Urinary bladder (tissue), 4 donors: Measurements from ENCODE around the gene XPO4. TPM values are rescaled to one million over a fixed set of nuclear protein-coding genes. Genes with fewer than 3 reads are reported as not detected.
A peak's percentile ranks its signal among the peaks of the same experiment; 100 is the strongest.
"Not testable (repeated sequence)": the region's sequence is repeated elsewhere in the genome, so short reads cannot be mapped to it uniquely, and the experiment has no call there.

ENCODE experiments used
- DNase-seq: peaks from one replicate; pipeline ENCODE4 v3.0.0-alpha.2; 2015; ENCODE audit errors: extremely low spot score
- H3K27ac ChIP-seq: one replicate; pipeline ENCODE4 v1.5.1; 2013; ENCODE audit warnings: low read depth, mild to moderate bottlenecking, moderate library complexity
- H3K36me3 ChIP-seq: one replicate; pipeline ENCODE4 v1.6.1; 2013; ENCODE audit warnings: mild to moderate bottlenecking, moderate library complexity; ENCODE audit not compliant: insufficient read depth
- H3K4me1 ChIP-seq: one replicate; pipeline ENCODE4 v1.6.1; 2013; ENCODE audit warnings: mild to moderate bottlenecking, moderate library complexity; ENCODE audit not compliant: insufficient read depth
- H3K4me3 ChIP-seq: one replicate; pipeline ENCODE4 v1.5.1; 2013; ENCODE audit warnings: low read depth, low read length
- WGBS: extraction: QIAGEN DNeasy Blood & Tissue Kit; methylation state at CpG from one replicate; pipeline ENCODE4 v1.1.7; 2013; 5-methylcytosine and 5-hydroxymethylcytosine counted together
- polyA plus RNA-seq: library from polyadenylated mRNA; stranded (reverse); fragments of 200-250 nt; gene quantifications from one replicate; pipeline ENCODE4 v1.2.3, GENCODE V29; 2013
- total RNA-seq: library from RNA; depleted of rRNA; stranded (reverse); fragments of >200 nt; gene quantifications from one replicate; pipeline ENCODE4 v1.2.3, GENCODE V29; 2014
- donor health status: healthy with polysubstance abuse.
- donor health status: healthy.

The XPO4 gene
- total and polyA plus RNA-seq, 2 donors, result 6.2 to 42.9 TPM

- Histone ChIP-seq H3K36me3 (peaks cover 1% of the 10 kb centered on the region), H3K4me3 (no peak overlapping the region), H3K4me1 (no peaks in the 10 kb centered on the region), H3K27ac (no peak overlapping the region)
- no peak for DNase-seq
- WGBS, result 68% methylated on average over 3 of the region's 3 CpGs
Observed at GRCh38 chr13:20873348-20873747, 29.2 kb downstream of the XPO4 start.

DNA sequence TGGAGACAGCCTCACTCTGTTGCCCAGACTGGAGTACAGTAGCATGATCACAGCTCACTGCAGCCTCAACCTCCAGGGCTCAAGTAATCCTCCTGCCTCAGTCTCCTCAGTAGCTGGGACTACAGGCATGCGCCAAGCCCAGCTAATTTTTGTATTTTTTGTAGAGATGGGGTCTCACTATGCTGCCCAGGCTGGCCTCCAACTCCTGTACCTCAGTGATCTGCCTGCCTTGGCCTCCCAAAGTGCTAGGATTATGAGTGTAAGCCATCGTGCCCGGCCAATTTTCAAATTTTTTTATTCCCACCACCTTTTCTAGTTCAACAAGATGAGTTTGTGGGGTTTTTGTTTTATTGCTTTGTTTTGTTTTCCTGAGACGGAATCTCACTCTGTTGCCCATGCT lies 31.7 kb downstream of the XPO4 start:
- no peak for DNase-seq
- 90% methylated on average over 4 of the region's 4 CpGs for WGBS
- no peaks in the 10 kb centered on the region for H3K36me3 ChIP-seq
- H3K27ac ChIP-seq, result no peak overlapping the region
- no peaks in the 10 kb centered on the region for H3K4me1 ChIP-seq
- H3K4me3 ChIP-seq, result no peak overlapping the region

GRCh38 chr13:20869540-20869939 lies 33.0 kb downstream of the XPO4 start:
- DNase-seq, result no peak

GRCh38 chr13:20867408-20867807 lies 35.1 kb downstream of the XPO4 start:
- H3K36me3 ChIP-seq, result no peaks in the 10 kb centered on the region
- H3K4me1 ChIP-seq, result no peaks in the 10 kb centered on the region
- no peak overlapping the region for H3K4me3 ChIP-seq
- no peak for DNase-seq
- 91% methylated on average over 3 of the region's 3 CpGs for WGBS
- no peak overlapping the region for H3K27ac ChIP-seq

More at GRCh38 chr13:20869540-20869939, 33.0 kb downstream of the XPO4 start:
- H3K4me1 ChIP-seq, result no peaks in the 10 kb centered on the region
- H3K27ac ChIP-seq, result no peak overlapping the region
- 65% methylated on average over 2 of the region's 2 CpGs for WGBS
- no peak overlapping the region for H3K4me3 ChIP-seq
- no peaks in the 10 kb centered on the region for H3K36me3 ChIP-seq

GRCh38 chr13:20861666-20862065 lies 40.9 kb downstream of the XPO4 start:
- 96% methylated on average over 6 of the region's 6 CpGs for WGBS
- not testable (repeated sequence) for H3K27ac ChIP-seq, H3K4me3 ChIP-seq, H3K4me1 ChIP-seq, H3K36me3 ChIP-seq, DNase-seq

DNA sequence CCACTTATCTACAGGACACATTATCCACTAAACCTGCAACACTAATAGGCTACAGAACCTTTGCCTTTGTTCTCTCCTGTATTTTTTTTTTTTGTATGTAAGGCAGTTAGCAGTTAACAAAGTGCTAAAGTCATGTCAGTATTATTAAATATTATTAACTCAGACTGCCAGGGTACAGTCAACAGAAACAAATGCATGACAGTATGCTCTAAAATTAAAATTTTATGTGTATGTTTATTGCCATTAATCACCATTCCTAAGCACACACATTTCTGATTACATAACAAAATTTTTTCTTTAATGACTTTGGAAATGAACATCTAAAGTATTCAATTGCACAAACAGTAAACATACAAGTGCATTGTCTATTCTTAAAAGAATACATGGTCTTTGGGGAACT lies 41.7 kb downstream of the XPO4 start:
- H3K36me3 ChIP-seq, result peaks cover 2% of the 10 kb centered on the region
- H3K4me1 ChIP-seq, result no peaks in the 10 kb centered on the region
- no peak for DNase-seq
- H3K4me3 ChIP-seq, result no peak overlapping the region
- no peak overlapping the region for H3K27ac ChIP-seq

DNA sequence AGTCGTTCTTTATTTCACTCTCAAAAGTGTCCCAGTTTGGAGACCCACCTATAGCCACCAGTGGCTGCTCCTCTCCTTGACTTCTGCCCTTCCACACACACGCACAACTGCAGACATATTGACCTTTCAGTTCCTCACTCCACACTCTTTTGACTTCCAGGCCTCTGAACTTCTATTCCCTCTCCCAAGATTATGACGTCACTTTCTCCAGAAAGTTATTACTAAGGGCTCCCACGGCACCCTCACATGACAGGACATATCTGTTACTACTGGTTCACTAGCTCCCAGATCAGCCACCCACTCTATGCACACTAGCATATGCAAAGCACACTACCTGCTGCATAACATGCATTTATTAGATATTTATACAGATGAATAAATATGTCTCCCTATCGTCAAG lies 45.9 kb downstream of the XPO4 start:
- no peak for DNase-seq
- WGBS, result 94% methylated on average over 5 of the region's 5 CpGs
- H3K4me1 ChIP-seq, result no peaks in the 10 kb centered on the region
- H3K36me3 ChIP-seq, result peaks cover 6% of the 10 kb centered on the region
- H3K27ac ChIP-seq, result no peak overlapping the region
- H3K4me3 ChIP-seq, result no peak overlapping the region

GRCh38 chr13:20851844-20852402 lies 50.6 kb downstream of the XPO4 start:
- no peaks in the 10 kb centered on the region for H3K4me1 ChIP-seq
- WGBS, result 96% methylated on average over 4 of the region's 4 CpGs
- H3K36me3 ChIP-seq, result peaks cover 4% of the 10 kb centered on the region
- H3K4me3 ChIP-seq, result no peak overlapping the region
- no peak overlapping the region for H3K27ac ChIP-seq
- DNase-seq, result no peak

GRCh38 chr13:20848944-20849343 lies 53.6 kb downstream of the XPO4 start:
- Histone ChIP-seq H3K4me3 (no peak overlapping the region), H3K4me1 (no peaks in the 10 kb centered on the region), H3K27ac (no peak overlapping the region), H3K36me3 (no peaks in the 10 kb centered on the region)
- DNase-seq, result no peak
- WGBS, result 25% methylated on average over 1 of the region's 1 CpG

DNA sequence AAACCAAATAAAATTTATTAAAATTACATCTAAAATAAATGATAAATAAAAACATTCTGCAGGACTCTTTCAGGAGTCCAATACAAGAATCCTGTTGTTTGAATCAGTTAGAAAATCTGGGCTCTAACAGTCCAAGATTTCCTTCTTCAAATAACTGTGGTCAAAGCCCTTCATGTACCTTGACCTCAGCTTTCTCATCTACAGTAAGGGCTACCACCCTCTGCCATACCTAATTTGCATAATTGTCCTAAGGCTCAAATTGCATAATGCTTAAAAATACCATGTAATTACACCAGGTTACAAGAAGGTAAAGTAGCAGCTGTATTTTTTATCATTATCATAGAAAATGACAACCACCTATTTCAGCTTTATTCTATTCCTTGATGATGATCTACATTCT lies 54.3 kb downstream of the XPO4 start:
- Histone ChIP-seq H3K27ac (no peak overlapping the region), H3K36me3 (no peaks in the 10 kb centered on the region), H3K4me1 (no peaks in the 10 kb centered on the region), H3K4me3 (no peak overlapping the region)
- DNase-seq, result no peak

DNA sequence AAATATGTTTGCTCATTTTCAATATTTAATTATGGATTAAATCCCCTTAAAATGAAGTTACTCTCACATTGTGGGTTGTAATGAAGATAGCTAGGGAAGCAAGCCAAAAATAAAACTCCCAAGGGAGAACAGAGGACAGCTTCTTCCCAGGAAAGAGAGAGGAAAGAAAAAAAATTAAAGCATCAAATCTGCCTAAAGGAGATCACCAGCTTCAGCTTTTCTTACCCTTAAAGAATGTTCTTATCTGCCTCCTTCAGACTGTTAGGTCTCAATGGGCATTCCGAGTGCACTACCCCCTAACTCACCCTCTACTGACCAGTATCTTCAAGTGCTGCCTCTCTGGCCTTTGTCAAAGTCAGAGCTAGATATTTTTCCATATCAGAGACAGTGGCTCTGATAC lies 55.2 kb downstream of the XPO4 start:
- no peaks in the 10 kb centered on the region for H3K36me3 ChIP-seq
- WGBS, result 67% methylated on average over 1 of the region's 1 CpG
- DNase-seq, result no peak
- H3K27ac ChIP-seq, result no peak overlapping the region
- no peaks in the 10 kb centered on the region for H3K4me1 ChIP-seq
- H3K4me3 ChIP-seq, result no peak overlapping the region

DNA sequence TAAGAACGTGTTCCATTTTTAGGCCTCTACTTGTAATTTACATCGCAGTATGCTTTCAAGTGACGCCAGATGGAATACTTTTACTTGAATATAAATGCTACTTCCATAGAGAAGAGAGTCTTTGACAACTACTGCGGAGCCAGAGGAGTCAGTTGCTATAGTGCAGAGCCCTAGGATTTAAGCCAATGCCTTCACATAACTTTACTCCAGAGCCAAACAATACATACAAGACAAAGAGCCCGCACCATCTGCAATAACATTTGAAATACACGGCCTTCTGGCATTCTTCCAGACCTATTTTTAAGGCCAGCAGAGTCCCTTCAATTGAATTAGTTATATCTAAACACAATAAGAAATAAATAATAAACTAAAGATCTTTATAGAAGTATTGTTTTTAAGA lies 59.4 kb downstream of the XPO4 start:
- no peaks in the 10 kb centered on the region for H3K36me3 ChIP-seq
- no peaks in the 10 kb centered on the region for H3K4me1 ChIP-seq
- peak; percentile 32 for DNase-seq
- no peak overlapping the region for H3K27ac ChIP-seq
- no peak overlapping the region for H3K4me3 ChIP-seq
- 33% methylated on average over 6 of the region's 6 CpGs for WGBS

- Histone ChIP-seq H3K4me1 (no peaks in the 10 kb centered on the region), H3K36me3 (no peaks in the 10 kb centered on the region), H3K4me3 (no peak overlapping the region), H3K27ac (no peak overlapping the region)
- no peak for DNase-seq
Observed at GRCh38 chr13:20840568-20840967, 62.0 kb downstream of the XPO4 start.

DNA sequence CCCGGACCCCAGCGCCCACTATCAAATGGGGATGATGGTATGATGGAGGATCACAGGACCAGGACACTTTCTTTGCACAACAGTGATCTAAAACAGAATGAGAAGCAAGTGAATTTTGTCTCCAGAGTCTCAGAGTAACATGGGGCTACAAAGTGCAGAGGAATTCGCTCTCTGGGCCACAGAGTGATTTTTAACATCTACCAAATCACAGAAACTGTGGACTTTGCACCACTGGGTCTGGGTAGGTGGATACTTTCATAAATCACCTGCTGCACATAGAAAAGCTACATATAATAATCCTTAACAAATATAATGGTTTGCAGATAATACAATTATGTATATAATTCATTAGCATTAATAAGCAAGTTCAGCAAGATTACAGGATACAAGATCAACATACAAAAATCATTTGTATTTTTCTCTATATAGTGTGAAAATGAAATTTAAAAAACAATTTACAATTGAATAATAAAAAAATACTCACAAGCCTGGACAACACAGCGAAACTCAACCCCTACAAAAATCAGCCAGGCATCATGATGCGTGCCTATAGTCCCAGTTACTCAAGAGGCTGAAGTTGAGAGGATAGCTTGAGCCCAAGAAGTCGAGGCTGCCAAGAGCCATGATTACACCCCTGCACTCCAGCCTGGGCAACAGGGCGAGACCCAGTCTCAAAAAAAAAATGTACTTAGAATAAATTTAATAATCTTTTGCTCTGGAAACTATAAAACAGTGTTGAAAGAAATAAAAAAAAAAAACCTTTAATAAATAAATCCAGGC lies 68.5 kb downstream of the XPO4 start:
- no peak for DNase-seq
- no peak overlapping the region for H3K27ac ChIP-seq
- peaks cover 1% of the 10 kb centered on the region for H3K36me3 ChIP-seq
- H3K4me1 ChIP-seq, result no peaks in the 10 kb centered on the region
- WGBS, result 95% methylated on average over 7 of the region's 7 CpGs
- no peak overlapping the region for H3K4me3 ChIP-seq
